Stimulated activated CD4-positive, alpha-beta T cell treated with anti-CD3 and anti-CD28 coated beads, Interleukin-12 subunit alpha, Interleukin-12 subunit beta, amount 100 ng/mL, for 4 hours (primary cell): ENCODE measurements around the gene AOAH.
"Not testable (repeated sequence)": the region's sequence is repeated elsewhere in the genome, so short reads cannot be mapped to it uniquely, and the experiment has no call there.

Experiments used
- DNase-seq: peaks from one replicate; pipeline ENCODE4 v3.0.0-alpha.2; 2020

AOAH gene

DNA sequence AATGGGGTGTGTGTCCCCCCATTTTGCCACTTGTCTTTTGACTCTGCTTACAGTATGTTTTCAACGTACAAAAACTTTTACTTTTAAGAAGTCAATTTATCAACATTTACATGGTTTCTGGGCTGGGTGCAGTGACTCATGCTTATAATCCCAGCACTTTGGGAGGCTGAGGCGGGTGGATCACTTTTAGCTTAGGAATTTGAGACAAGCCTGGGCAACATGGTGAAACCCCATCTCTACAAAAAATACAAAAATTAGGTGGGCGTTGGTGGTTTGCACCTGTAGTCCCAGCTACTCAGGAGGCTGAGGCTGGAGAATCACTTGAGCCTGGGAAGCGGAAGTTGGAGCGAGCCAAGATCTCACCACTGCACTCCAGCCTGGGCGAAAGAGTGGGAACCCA is 227.1 kb downstream of the AOAH start:
- not testable (repeated sequence) for DNase-seq

DNA sequence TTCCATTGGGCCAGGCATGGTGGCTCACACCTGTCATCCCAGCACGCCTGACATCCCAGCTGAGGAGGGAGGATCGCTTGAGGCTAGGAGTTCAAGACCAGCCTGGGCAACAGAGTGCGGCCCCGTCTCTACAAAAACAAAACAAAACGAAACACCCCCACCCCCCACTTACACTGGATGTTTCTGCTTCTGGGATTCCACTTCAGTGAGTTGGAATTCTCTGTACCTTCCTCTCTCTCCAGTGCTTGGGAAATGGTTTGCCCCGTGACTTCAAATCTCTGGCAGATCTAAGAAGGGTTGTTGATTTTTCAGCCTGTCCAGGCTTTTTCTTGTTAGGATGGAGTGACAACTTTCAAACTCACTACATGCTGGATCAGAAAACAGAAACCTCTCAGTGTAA is 227.7 kb downstream of the AOAH start:
- no peak for DNase-seq

DNA sequence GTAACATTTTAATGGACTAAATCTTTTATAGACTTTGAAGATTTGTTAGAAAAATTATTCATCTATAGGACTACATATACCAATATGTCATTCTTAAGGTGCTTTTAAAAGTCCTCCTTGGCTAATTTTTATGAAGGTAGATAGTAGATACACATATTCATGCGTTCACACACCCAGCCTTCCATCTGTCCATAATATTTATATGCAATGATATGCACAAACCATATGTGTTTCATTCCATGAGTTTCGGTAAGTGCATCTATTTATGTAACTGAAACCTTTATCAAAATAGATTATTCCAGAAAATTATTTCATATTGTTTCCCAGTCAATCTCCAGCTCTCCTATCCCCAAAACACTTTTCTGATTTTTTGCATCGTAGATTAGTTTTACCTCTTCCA is 233.0 kb downstream of the AOAH start:
- DNase-seq: no peak

DNA sequence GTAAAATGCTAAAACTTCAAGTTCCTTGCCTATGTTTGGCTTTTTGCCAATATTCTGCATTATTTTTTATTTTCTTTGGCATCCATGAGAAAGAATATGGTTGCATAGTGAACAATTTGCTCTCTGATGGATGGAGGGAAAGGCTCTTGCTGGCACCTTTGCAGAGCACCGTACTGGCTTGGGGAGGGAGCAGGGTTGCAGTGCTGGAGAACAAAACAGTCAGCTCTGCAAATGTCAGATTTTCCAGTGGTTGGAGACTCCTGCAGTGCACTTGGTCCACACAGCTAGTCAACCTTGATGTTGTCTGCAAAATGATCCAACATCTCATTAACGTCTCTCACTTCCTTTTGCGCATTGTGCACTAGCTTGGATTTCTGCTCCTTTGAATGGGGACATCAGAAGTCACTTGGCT is 233.9 kb downstream of the AOAH start:
- no peak for DNase-seq

DNA sequence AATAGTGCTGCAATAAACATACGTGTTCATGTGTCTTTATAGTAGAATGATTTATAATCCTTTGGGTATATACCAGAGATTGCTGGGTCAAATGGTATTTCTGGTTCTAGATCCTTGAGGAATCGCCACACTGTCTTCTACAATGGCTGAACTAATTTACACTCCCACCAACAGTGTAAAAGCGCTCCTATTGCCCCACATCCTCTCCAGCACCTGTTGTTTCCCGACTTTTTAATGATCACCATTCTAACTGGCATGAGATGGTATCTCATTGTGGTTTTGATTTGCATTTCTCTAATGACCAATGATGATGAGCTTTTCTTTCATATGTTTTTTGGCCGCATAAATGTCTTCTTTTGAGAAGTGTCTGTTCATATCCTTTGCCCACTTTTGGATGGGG is 235.6 kb downstream of the AOAH start:
- DNase-seq: not testable (repeated sequence)

DNA sequence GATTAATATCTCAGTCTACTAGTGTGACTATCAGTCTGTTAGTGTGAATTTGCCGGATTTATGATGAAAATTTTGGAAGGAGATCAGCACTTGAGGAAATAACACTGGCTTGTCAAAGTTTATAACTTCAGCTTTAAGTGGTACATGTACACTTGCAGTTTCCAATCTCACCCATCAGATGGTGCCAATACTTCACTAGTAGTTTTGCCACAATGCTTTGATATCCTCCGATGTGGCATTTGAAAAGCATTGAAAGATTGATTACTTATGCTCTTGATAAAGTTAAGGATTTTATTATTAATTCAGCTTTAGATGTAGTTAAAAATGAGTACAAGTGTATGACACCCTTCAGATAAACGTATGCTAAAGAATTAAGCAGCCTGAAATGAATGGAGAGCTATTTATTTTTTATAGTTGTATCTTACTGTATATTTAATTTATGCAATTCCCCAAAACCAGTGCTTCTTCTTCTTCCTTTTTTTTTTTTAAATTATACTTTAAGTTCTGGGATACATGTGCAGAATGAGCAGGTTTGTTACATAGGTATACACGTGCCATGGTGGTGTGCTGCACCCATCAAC is 236.4 kb downstream of the AOAH start:
- DNase-seq: no peak

DNA sequence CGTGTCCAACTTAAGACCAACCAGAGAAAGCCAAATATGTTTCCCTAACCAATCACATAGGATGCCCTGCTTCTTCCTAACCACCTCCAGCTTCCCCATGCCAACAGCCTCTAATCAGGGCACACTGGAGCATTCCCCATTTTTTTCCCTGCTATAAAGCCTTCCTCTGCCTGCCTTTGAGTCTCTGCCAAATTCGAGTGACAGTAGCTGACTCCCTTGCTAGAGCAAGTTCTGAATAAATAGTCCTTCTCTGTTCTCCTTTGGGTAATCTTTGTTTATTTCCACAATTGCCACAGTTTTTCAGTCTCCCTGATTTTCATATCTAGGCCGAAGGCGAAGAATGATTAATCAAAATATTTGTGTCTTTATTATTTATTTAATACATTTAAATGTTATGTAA is 238.0 kb downstream of the AOAH start:
- DNase-seq: no peak

DNA sequence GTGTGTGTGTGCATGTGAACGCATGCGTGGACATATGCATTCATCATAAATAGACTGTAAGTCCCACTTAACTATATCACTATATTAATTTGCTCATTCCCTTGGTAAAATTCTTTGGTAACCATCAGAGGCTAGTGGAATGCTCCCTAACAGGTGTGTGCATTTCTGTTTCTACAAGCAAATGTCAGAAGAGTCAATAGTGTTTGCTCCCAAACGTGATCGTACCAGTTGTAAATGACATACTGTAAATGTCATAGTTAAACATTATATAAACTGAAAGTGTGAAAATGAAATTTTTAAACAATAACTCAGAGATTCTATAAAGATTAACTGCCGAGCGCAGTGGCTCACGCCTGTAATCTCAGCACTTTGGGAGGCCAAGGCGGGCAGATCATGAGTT is 240.0 kb downstream of the AOAH start:
- no peak for DNase-seq

DNA sequence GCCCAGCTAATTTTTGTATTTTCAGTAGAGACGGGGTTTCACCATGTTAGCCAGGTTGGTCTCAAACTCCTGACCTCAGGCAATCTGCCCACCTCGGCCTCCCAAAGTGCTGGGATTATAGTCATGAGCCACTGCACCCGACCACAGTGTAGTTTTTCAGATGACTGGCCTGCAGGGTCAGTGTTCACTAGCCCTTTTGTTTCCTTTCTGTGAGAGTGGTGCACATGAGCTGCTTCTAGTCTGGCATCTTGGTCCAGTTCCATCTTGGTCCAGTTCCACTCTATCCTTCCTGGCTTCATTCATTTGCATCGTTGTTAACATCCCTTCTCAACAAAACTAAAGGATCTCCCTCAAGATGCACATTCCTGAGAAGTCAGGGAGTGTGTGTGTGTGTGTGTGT is 240.4 kb downstream of the AOAH start:
- not testable (repeated sequence) for DNase-seq

DNA sequence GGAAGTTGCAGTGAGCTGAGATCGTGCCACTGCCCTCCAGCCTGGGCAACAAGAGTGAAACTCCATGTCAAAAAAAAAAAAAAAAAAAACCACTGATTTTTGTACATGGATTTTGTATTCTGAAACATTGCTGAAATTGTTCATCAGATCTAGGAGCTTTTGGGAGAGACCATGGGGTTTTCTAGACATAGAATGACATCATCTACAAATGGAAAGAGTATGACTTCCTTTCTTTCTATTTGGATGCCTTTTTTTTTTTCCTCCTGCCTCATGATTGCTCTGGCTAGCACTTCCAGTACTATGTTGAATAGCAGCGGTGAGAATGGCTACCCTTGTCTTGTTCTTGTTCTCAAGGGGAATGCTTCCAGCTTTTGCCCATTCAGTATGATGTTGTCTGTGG is 245.5 kb downstream of the AOAH start:
- DNase-seq: no peak

DNA sequence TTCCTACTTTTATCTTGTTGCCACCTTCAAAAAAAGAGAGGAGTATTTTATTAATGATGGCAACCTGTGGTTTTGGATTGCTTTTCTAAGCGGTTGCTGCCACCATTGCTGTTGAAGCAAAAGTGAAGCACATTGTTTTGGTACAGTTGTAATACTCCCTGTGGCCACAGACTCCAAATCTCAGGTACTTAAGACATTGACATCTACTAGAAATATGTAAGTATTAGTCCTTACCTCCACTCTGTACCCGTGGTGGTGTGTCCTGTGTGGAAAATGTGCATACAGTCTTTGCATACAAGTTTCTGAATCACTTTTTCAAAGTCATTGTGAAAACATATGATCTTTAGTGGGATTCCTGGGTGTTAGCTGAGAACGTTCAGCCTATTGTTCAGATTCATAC is 248.9 kb downstream of the AOAH start:
- DNase-seq: no peak

DNA sequence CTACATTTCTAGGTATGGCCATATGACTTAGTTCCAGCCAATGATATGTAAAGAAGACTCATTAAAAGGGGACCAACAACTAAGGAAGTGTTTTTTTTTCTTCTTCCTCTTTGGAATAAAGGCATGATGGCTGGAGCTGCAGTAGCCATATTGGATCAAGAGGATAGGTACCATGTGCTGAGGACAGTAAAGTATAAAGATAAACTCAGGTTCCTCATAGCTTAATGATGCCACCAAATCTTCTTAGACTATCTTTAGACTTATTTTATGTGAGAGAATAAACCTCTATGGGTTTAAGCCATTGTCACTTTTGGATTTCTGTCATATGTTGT is 249.3 kb downstream of the AOAH start:
- DNase-seq: no peak

DNA sequence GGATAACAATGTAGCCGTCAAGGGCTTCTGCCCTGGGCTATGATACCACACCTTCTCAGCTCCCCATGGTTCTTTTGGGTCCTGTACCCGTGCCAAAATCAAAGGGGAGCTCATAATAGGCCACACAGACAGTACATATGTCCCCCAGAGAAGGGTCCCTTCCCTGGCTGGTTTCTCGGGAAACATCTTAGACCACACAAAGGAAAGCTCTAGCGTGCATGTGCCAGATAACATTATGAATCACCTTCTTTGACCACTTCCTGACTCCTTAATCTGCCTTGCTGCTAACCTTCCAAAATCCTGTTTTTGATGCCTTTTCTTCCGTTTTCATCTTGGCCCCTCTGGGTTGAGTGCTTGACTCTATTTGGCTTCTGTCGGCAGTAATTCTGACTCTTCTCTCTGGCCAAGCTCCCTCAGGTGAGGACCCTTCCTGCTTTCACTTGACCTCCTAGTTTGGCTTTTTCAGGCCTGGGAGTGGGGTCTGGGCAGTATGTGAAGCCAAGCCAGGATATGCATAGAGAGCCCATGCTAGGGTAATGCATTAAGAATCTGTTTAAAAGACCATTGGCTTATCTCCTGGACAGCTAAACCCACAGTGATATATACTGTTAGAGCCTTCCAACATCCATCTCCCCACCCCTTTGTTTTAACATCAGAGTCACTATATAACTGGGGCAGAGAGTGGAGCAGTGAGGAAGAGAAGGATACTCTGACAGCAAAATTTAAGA is 249.8 kb downstream of the AOAH start:
- DNase-seq: no peak

DNA sequence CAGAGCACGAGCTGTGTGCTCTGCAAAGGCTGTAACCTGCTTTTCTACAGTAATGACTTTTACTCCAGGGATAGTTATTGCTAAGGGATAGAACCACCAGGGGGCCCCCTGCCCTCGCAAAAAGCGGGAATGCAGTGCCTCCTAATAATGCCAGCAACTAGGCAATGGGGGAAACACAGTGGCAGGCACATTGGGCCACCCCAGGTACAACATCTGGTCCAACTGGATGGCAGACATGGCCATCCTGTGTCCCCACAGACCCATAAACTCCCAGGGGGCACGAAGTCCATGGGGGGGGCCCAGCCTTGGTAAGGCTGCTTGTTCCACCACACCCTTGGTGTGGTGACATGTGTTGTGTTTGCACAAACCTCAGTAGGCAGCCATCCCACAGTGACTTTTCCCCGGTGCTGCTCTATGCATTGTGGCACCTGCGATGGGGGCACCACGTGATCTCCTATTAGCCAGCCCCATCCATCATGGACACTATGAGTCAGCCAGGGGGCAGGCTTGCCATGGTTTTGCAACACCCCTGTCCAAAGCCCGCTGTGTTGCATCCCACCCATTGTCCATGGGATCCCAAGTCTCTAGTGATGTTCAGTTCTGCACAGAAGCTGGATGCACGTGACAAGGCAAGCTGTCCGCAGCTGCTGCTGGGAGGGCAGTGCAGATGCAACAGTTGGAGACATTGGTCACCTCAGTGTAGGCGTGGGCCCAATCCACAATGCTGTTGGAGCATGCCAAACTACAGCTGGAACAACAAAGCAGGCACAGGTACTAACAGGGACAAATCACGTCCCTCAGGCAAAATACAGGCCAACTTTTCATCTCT is 250.6 kb downstream of the AOAH start:
- peak; percentile 20 for DNase-seq

DNA sequence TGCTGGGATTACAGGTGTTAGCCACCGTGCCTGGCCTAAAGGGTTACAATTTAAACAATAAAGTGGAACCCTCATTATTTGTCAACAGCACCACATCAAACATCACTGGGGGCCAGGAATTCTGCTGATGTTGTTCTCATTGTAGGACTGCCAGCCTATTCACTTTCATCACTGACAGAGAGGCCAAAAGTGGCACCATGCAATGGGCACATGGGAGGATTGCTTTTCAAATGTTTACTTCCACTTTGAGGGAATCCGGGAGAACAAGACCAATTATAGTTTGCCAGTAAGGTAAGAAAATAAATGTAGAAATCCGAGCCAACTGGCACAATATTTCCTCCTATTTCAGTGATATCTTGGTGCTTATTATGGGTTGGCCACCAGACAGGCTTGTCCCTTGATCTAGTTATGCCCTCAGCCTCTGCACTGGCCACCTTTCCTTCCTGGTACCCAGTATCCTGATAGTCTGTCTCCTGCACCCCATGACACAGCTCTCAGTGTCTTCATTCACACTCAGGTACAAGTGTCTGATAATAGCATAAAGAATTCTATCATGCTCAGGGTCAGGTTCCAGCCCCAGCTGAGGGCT is 252.1 kb downstream of the AOAH start:
- DNase-seq: no peak

DNA sequence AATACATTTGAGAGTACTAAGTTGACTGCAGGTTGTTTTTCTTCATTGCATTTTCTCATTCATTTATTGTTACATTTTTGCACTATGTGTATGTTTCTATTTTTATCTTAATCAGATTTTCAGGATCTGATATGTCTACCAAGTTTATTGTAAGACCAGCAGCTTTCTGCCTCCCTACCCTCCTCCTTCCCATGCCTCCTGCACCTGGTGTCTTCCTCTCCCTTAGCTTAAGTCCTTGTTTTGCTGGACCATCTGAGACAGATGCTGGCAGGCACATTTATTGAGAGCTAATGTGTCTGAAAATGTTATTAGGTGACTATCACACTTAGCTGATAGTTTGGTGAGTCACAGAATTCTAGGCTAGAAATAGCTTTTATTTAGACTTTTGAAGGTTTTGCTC is 255.1 kb downstream of the AOAH start:
- no peak for DNase-seq

DNA sequence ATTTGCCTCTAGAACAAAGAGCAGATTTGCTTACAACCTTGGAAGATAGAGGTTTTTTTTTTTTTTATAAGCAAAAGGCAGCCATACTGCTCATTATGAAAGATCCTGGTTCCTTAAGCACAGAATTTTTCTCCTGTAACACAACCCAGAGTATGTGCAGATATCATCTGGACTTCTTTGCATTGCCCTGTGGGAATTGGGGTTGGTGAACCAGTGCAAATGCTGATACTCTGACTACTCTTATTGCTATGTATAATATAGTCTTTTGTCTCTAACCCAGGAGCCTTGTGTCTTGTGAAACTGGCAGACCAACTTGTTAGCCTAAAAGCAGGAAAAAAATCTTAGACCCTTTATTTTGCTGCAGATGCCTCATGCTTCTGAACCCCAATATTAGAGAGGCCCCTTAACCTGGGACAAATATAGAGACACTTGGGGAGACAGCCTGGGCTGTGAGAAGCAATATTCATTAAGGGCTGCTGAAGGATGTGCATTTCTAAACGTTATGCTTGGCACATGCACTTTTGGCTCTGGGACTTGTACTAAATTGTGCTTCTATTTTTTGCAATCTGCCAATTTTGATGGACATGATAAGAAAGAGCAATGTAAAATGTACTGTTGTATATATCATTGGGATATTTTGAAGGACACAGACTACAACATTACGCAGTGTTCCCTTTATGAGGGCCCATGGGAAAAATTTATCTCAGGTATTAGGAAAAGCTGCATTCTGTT is 255.8 kb downstream of the AOAH start:
- no peak for DNase-seq

DNA sequence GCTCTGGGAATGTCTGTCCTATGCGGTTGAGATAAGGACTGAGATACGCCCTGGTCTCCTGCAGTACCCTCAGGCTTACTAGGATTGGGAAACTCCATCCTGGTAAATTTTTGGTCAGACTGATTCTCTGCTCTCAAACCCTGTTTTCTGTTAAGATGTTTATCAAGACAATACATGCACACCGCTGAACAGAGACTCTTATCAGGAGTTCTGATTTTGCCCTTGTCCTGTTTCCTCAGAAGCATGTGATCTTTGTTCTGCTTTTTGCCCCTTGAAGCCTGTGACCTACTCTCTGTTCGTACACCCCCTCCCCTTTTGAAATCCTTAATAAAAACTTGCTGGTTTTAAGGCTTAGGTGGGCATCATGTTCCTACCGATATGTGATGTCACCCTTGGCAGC is 258.3 kb downstream of the AOAH start:
- not testable (repeated sequence) for DNase-seq

DNA sequence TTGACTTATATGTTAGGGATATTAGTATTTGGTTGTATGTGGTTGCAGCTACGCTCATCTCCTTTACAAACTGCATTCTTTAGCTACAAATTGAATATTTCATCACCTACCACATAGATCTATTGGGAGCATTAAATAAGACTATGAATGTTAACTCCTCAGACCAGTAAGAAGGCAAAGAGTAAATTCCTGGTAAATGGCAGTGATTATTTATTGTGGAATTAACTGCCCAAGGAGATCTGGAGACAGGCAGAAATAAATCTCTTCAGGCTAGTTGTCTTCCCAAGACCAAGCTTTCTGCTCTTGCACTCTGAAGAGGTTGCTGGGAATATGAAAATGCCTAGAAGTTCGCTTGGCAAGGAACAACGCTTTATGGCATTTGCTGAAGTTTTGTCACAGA is 260.0 kb downstream of the AOAH start:
- no peak for DNase-seq
